Erythroblast (primary cell): ENCODE results near the gene FGA.

Experiments
- GATA1 ChIP-seq: IDR thresholded peaks from 2 replicates; pipeline ENCODE4 v1.6.1; 2011; ENCODE audit warnings: low read depth, mild to moderate bottlenecking, control low read depth, low read length, moderate library complexity
- POLR2A ChIP-seq: IDR thresholded peaks from 2 replicates; pipeline ENCODE4 v1.6.1; 2011; ENCODE audit warnings: mild to moderate bottlenecking, low read length

DNA sequence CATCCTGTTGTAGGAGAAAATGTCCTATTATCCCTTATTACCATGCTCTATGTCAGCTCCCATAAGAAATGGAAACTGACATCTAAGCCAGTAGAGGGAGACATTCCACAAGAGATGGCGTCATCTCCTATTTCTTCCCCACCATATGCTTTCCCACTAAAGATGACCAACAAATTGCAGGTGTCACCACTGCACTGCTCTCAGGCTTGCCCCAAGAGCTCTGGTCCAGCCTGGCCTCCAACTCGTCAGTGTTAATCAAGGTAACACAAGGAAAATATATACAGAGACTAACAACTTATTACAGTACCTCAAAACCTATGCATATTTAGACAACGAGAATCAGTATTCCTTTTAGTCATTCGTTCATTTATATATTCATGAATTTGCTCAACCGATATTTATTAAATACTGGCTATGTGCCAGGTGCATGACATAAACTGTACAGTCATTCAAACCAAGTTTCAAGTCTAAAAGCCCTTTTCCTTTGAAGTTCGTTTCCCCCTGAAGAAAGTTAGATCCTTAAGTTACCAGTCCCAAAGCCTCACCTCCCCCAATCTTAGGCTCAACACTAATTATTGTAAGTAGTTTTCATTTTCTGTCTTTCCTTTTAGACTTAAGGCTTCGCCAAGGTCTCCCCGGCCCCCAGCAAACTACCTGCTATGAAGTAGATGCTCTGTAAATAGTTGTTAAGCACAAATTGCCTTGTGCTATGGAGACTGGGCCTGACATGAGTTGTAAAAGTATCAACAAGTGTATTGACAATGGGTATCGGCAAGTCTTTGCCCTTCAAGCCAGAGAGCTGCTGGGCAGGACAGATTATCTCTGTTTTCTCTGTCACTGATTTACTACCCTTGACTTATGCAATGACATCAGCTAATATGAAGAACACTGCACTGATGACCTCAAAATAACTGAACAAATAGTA, 30.8 kb downstream of the FGA start:
- TF ChIP-seq POLR2A (no peak), GATA1 (no peak)
